ENCODE data around the gene CROCC2.

CROCC2 gene

GRCh38 chr2:241005569-241005968 lies 99.4 kb downstream of the CROCC2 start:
- DNase-seq = no peak

DNA sequence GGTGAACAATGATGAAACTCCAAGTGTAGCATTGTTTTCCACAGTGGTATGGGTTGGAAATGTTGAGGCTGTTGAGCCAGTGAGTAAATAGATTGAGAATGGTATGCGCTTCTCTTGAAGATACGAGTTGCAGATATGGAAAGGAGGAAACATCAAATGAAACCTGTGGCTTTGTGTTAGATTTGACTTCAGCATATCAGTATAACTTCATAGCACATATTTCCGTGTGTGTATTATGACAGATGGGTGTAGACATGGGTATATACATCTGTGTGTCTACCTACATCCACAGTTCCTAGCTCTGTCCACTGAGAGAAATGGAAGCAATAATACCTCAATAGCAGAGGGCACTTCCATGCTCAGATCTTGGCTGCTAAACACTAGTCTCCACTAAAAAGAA lies 100.3 kb downstream of the CROCC2 start:
- no peak for DNase-seq

DNA sequence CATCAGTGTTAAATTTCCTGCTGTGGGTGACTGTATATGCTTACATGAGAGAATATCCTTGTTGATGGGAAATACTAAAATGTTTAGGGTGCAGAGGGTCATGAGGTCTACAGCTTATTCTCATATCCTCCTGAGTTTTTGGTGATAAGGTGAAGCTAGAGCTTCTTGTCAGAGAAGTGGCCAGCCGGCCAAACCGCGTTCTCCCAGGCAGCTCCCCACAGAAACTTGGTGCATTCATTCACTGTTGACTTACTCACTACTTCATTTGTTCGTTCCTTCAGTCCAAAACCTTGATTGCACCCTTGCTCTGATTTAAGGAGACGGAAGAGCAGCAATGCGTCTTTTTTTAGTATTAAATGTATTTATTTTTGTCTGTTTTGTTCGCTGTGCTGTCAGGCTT lies 101.0 kb downstream of the CROCC2 start:
- no peak for DNase-seq

- peak; percentile 40 for DNase-seq
Observed at GRCh38 chr2:241007880-241008710, 102.0 kb downstream of the CROCC2 start.

- DNase-seq = peak; percentile 49
Observed at GRCh38 chr2:241008711-241009121, 102.6 kb downstream of the CROCC2 start.

DNA sequence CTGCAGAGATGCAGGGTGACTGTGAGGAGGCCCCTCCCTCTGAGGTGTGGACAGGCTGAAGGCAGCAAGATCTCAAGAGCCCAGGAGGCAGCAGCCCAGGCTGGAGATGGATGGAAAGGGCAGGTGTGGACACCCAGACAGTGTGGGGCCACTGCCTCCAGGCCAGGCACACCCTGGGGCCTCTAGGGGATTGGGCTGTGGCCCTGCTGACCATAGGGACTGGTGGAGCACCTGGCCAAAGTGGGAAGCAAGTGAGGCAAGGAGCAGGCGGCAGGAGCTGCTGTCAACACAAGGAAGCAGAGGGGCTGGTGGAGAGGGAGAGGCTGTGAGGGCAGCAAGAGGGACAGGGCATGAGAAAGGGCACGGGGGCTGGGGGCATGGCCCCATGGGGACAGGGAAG lies 103.1 kb downstream of the CROCC2 start:
- peak; percentile 47 for DNase-seq

DNA sequence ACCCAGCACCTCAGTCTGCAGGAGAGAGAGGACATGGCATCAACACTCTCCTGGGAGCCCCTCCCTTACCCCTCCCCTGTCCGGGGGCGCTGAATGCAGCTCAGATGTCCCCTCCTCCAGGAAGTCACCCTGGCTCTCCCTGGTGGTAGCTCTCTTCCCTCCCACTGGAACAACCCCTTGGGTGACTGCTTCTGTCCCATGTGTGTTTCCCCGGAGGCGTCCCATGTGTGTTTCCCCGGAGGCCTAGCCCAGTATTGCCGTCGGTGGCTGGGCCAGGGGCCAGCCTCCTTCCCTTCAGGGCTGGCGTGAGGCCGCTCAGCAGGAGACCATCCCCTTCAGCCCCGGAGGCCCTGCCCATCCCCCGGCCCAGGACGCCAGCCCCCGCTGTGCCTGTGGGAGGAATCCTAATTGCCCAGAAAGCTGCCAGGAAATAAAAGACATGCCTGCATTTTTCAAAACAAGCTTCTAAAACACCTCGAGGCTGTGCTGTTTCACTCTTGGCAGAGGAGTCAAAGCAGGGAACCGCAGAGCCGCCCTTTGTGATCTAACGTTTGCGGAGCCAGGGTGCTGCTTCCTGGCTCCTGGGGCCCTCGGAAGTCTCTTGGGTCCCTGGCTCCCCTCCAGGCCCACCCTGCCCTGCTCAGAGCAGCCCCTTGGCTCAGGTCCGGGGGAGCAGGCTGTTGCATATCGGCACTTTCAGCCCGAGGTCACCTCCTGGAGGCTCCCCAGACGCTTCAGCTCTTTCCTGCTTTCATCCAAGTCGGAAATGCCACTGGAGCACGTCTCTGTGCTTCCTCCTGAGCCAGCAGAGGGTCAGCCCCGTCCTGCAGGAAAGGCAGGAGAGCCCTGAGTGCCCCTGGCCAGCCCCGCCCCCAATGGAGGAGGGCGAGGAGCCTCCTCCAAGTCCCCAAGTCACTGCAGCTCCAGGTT lies 103.7 kb downstream of the CROCC2 start:
- peak; percentile 86 for DNase-seq

GRCh38 chr2:241010531-241011295 lies 104.6 kb downstream of the CROCC2 start:
- DNase-seq = no peak

GRCh38 chr2:241011296-241011600 lies 105.1 kb downstream of the CROCC2 start:
- peak; percentile 43 for DNase-seq

- DNase-seq = peak; percentile 33
Observed at GRCh38 chr2:241011751-241012510, 105.8 kb downstream of the CROCC2 start.

DNA sequence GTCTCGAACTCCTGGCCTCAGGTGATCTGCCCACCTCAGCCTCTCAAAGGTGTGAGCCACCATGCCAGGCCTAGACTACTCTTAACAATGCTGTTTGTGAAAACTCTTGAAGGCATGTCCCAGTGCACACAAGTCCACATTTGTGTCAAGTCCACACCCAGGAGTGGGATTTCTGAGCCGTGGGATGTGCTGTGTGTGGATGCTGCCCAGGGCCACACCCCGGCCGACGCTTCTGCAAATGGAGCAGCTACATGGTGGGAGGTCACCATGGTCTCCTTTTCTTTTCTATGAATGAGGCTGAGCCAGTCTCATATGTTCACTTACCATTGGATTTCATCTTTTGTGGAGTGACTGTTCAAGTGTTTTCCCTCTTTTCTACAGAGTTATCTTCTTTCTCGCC lies 108.1 kb downstream of the CROCC2 start:
- DNase-seq = peak; percentile 41

DNA sequence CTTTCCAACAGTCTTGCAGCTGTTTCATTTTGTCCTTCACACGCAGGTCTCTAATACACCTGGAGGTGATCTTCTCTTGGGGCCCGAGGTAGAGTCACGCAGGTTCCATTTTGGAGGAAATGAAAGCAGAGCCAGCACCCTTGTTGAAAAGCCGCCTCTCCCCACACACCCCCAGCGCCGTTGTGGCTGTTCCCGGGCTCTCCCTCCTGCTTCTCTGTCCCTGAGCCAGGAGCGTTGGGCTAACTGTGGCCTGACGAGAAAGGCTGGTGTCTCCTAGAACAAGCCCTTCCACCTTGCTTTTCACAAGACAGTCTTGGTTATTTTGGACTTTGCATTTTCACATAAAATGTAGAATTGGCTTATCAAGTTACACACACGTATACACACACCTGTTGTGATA lies 108.6 kb downstream of the CROCC2 start:
- DNase-seq = peak; percentile 44

DNA sequence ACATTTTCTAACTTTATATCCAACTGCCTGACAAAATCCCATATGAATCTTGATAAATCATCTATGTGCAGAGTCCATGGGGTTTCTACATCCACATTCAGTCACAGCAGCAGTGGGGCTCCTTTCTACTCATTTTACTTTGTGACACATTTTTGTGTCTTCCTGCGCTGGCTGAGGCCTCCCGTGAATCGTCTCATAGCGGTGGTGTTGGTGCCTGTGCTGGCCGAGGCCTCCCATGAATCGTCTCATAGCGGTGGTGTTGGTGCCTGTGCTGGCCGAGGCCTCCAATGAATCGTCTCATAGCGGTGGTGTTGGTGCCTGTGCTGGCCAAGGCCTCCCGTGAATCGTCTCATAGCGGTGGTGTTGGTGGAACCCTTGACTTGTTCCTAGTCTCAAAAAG lies 109.3 kb downstream of the CROCC2 start:
- DNase-seq = no peak

GRCh38 chr2:241017228-241017940 lies 111.2 kb downstream of the CROCC2 start:
- DNase-seq = no peak

- DNase-seq = no peak
Observed at GRCh38 chr2:241018051-241018891, 112.1 kb downstream of the CROCC2 start.

- no peak for DNase-seq
Observed at GRCh38 chr2:241019441-241020139, 113.5 kb downstream of the CROCC2 start.

DNA sequence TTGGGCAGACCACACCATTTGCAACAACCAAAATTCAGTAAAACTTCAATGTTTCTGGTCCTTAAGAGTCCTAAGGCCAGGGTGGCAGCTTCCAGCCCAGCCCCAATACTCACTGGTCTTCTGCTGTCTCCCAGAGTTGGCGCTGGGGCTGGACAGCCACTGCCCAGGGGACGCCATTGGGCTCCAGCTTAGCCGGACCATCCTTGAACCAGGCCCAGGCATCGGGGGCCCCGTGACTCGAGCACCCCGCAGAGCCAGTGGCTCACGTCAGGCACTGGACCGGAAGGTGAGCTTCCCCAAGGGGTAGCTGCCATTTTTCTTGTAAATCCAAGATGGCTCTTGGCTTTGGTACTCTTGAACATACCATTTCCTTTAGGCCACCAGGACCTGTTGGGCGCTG lies 114.1 kb downstream of the CROCC2 start:
- no peak for DNase-seq

GRCh38 chr2:241020629-241021190 lies 114.6 kb downstream of the CROCC2 start:
- DNase-seq = no peak

GRCh38 chr2:241025639-241026038 lies 119.5 kb downstream of the CROCC2 start:
- no peak for DNase-seq

Measured in islet precursor cell (in vitro differentiated cells).